Measurements from ENCODE around the gene GPR84.

Gene GPR84

GRCh38 chr12:54364413-54364812 is at the start of gene GPR84:
TSS of gene GPR84 (minus strand) at chr12:54364486. CDS start at chr12:54363851, 635 bp downstream.
- Histone ChIP-seq H3K27ac (peak within 1 kb of the TSS in 1 of 2 donors; percentile 24), H3K4me3 (no peak within 1 kb of the TSS)
- TF ChIP-seq CTCF (IDR thresholded peaks at IDR 0.05), result no peak
- no peak for DNase-seq (ENCODE audit: low spot score)

- Histone ChIP-seq H3K4me3 (peak overlapping the region; percentile 93), H3K27ac (peak overlapping the region; percentile 54 to 85)
- TF ChIP-seq CTCF (IDR thresholded peaks at IDR 0.05), result no peak
- no peak for DNase-seq (ENCODE audit: low spot score)
Observed at GRCh38 chr12:54413284-54414190, 49.3 kb upstream of the GPR84 start.

GRCh38 chr12:54412786-54413185 is 48.5 kb upstream of the GPR84 start:
- Histone ChIP-seq H3K4me3 (peak overlapping the region; percentile 93), H3K27ac (peak overlapping the region; percentile 35 to 85)
- no peak for TF ChIP-seq CTCF (IDR thresholded peaks at IDR 0.05)
- DNase-seq (ENCODE audit: low spot score), result no peak

GRCh38 chr12:54412348-54412747 is 48.1 kb upstream of the GPR84 start:
- DNase-seq (ENCODE audit: low spot score), result no peak
- H3K4me3 ChIP-seq, result peak overlapping the region; percentile 93
- H3K27ac ChIP-seq, result peak overlapping the region; percentile 35 to 85

GRCh38 chr12:54411391-54412241 is 47.3 kb upstream of the GPR84 start:
- Histone ChIP-seq H3K27ac (peak overlapping the region; percentile 35 to 85), H3K4me3 (peak overlapping the region; percentile 93)
- no peak for DNase-seq (ENCODE audit: low spot score)
- TF ChIP-seq CTCF (IDR thresholded peaks at IDR 0.05), result no peak

More at GRCh38 chr12:54412348-54412747, 48.1 kb upstream of the GPR84 start:
- TF ChIP-seq CTCF (IDR thresholded peaks at IDR 0.05), result no peak

- no peak overlapping the region for H3K4me3 ChIP-seq
- no peak for DNase-seq (ENCODE audit: low spot score)
- H3K27ac ChIP-seq, result peak overlapping the region in 1 of 2 donors; percentile 8
- no peak for TF ChIP-seq CTCF (IDR thresholded peaks at IDR 0.05)
Observed at GRCh38 chr12:54409267-54409666, 45.0 kb upstream of the GPR84 start.
